Thyroid gland (tissue), 4 donors: ENCODE results near the gene NRXN2. TPM values are rescaled to one million over a fixed set of nuclear protein-coding genes. Genes with fewer than 3 reads are reported as not detected.

ENCODE experiments used
- DNase-seq, 2 donors: peaks; one replicate each; pipeline ENCODE4 v3.0.0-alpha.2; 2019
- H3K27ac ChIP-seq, 3 donors: fragments of 200-600 bp; sonication (generic); 1 replicate in 2 of 3; 2 replicates in 1 of 3; pipeline ENCODE4 v1.5.1; 2016 to 2019; ENCODE audit warnings: mild to moderate bottlenecking in 1 of 3, moderate library complexity in 1 of 3
- H3K27me3 ChIP-seq: fragments of 200-600 bp; sonication (generic); one replicate; pipeline ENCODE4 v1.5.1; 2019
- H3K36me3 ChIP-seq, 2 donors: fragments of 200-600 bp; sonication (generic); one replicate each; pipeline ENCODE4 v1.5.1; 2016 to 2019
- H3K4me1 ChIP-seq, 2 donors: fragments of 200-600 bp; sonication (generic); one replicate each; pipeline ENCODE4 v1.5.1; 2017 to 2019
- H3K4me3 ChIP-seq, 3 donors: fragments of 200-600 bp; sonication (generic); replicated peaks in 1 of 3; 1 replicate in 2 of 3; 2 replicates in 1 of 3; pipeline ENCODE4 v1.5.1; 2016; ENCODE audit warnings: mild to moderate bottlenecking in 1 of 3
- H3K9me3 ChIP-seq: fragments of 200-600 bp; sonication (generic); one replicate; pipeline ENCODE4 v1.5.1; 2017
- POLR2A ChIP-seq, 2 donors: fragments of 450-650 bp; IDR thresholded peaks; one replicate each; pipeline ENCODE4 v1.6.1; 2017; ENCODE audit warnings: antibody characterized with exemption in 2 of 2, mild to moderate bottlenecking in 2 of 2, moderate library complexity in 1 of 2
- WGBS, 2 donors: methylation state at CpG; one replicate each; pipeline ENCODE4 v1.1.5; 2017; 5-methylcytosine and 5-hydroxymethylcytosine counted together
- intact Hi-C: fragments of 100-400 bp; cut with DNase I; formaldehyde crosslinking; loops from one replicate; pipeline ENCODE4 v1.15.1; 2023
- total RNA-seq, 4 donors: library from RNA; depleted of rRNA; stranded (reverse); fragments of >200 nt; gene quantifications; one replicate each; pipeline ENCODE4 v1.2.3, GENCODE V29; 2016
- TF ChIP-seq, protein P1 (sequence below), 6 experiments: fragments of 200-600 bp in 3 of 6; fragments of 450-650 bp in 3 of 6; sonication (generic) in 3 of 6; IDR thresholded peaks; one replicate each; pipeline ENCODE4 v1.5.1; 2016 to 2019; ENCODE audit warnings: antibody characterized with exemption in 6 of 6, mild to moderate bottlenecking in 2 of 6, inconsistent platforms in 1 of 6, moderate library complexity in 1 of 6

The NRXN2 gene
- total RNA-seq, 4 donors from 2014 or later: 2.0 to 12.3 (median 4.8) TPM

GRCh38 chr11:64655941-64656601 lies 66.9 kb downstream of the NRXN2 start:
- intact Hi-C loops: no loop called here
- DNase-seq: no peak
- H3K27ac ChIP-seq: no peak overlapping the region
- no peaks in the 10 kb centered on the region for H3K27me3 ChIP-seq
- no peaks in the 10 kb centered on the region for H3K9me3 ChIP-seq
- H3K36me3 ChIP-seq: no peaks in the 10 kb centered on the region
- no peak overlapping the region for H3K4me3 ChIP-seq
- WGBS, 2 donors: 88 to 90% methylated on average over 8 of the region's 8 CpGs
- no peaks in the 10 kb centered on the region for H3K4me1 ChIP-seq
- TF ChIP-seq, protein P1, sequence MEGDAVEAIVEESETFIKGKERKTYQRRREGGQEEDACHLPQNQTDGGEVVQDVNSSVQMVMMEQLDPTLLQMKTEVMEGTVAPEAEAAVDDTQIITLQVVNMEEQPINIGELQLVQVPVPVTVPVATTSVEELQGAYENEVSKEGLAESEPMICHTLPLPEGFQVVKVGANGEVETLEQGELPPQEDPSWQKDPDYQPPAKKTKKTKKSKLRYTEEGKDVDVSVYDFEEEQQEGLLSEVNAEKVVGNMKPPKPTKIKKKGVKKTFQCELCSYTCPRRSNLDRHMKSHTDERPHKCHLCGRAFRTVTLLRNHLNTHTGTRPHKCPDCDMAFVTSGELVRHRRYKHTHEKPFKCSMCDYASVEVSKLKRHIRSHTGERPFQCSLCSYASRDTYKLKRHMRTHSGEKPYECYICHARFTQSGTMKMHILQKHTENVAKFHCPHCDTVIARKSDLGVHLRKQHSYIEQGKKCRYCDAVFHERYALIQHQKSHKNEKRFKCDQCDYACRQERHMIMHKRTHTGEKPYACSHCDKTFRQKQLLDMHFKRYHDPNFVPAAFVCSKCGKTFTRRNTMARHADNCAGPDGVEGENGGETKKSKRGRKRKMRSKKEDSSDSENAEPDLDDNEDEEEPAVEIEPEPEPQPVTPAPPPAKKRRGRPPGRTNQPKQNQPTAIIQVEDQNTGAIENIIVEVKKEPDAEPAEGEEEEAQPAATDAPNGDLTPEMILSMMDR (IDR thresholded peaks at IDR 0.05): no peak
- TF ChIP-seq POLR2A (IDR thresholded peaks at IDR 0.05): no peak

- intact Hi-C loops: no loop called here
- H3K4me3 ChIP-seq: no peak overlapping the region
- no peaks in the 10 kb centered on the region for H3K9me3 ChIP-seq
- H3K4me1 ChIP-seq: no peaks in the 10 kb centered on the region
- 75 to 79% methylated on average over 11 to 13 of the region's 13 CpGs for WGBS, 2 donors
- DNase-seq: no peak
- H3K27ac ChIP-seq: no peak overlapping the region
- no peaks in the 10 kb centered on the region for H3K36me3 ChIP-seq
- no peak for TF ChIP-seq POLR2A (IDR thresholded peaks at IDR 0.05)
- TF ChIP-seq, protein P1 (IDR thresholded peaks at IDR 0.05): no peak
- no peaks in the 10 kb centered on the region for H3K27me3 ChIP-seq
These were observed 67.9 kb downstream of the NRXN2 start for GRCh38 chr11:64654958-64655541.

- Histone ChIP-seq H3K36me3 (no peaks in the 10 kb centered on the region), H3K27ac (no peak overlapping the region), H3K4me3 (no peak overlapping the region), H3K27me3 (no peaks in the 10 kb centered on the region), H3K4me1 (no peaks in the 10 kb centered on the region), H3K9me3 (no peaks in the 10 kb centered on the region)
- TF ChIP-seq, protein P1 (IDR thresholded peaks at IDR 0.05): no peak
- no peak for TF ChIP-seq POLR2A (IDR thresholded peaks at IDR 0.05)
- WGBS, 2 donors: 90% methylated on average over 3 to 4 of the region's 4 CpGs
- no peak for DNase-seq
- intact Hi-C loops: no loop called here
These were observed 68.6 kb downstream of the NRXN2 start for GRCh38 chr11:64654439-64654838.

DNA sequence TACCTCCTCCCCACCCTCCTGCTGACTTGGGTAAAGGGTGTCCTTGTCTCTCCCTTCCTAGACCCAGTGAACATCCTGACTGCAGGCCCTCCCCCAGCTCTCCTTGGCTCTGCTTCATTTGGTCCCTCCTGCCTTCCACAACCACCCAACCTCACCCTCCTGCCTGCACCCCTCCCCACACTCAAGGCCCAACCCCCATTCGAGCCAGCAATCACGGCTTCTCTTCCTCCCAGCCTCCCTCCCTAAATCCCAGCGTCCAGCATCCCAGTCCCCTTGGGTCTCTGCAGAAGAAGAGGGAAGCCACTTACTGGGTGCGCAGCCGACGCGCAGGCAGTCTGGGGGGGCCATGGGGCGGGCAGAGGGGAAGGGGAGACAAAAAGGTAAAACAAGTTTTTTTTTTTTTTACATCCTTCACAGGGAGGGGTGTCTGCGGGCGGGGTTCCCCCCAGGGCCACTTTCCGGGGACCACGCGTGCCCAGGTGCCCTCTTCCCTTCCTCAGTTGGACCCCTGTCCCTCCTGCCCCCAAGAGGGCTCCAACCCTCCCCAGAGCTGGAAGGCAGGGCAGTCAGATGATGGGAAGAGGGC lies 69.5 kb downstream of the NRXN2 start:
- Histone ChIP-seq H3K9me3 (no peaks in the 10 kb centered on the region), H3K4me3 (no peak overlapping the region), H3K4me1 (no peaks in the 10 kb centered on the region), H3K36me3 (no peaks in the 10 kb centered on the region), H3K27ac (no peak overlapping the region), H3K27me3 (no peaks in the 10 kb centered on the region)
- 49 to 54% methylated on average over 13 of the region's 13 CpGs for WGBS, 2 donors
- DNase-seq: no peak
- intact Hi-C loops: no loop called here
- no peak for TF ChIP-seq POLR2A (IDR thresholded peaks at IDR 0.05)
- TF ChIP-seq, protein P1 (IDR thresholded peaks at IDR 0.05): no peak
